Measurements from ENCODE around the gene NECAB3.

- TF ChIP-seq, protein P1, sequence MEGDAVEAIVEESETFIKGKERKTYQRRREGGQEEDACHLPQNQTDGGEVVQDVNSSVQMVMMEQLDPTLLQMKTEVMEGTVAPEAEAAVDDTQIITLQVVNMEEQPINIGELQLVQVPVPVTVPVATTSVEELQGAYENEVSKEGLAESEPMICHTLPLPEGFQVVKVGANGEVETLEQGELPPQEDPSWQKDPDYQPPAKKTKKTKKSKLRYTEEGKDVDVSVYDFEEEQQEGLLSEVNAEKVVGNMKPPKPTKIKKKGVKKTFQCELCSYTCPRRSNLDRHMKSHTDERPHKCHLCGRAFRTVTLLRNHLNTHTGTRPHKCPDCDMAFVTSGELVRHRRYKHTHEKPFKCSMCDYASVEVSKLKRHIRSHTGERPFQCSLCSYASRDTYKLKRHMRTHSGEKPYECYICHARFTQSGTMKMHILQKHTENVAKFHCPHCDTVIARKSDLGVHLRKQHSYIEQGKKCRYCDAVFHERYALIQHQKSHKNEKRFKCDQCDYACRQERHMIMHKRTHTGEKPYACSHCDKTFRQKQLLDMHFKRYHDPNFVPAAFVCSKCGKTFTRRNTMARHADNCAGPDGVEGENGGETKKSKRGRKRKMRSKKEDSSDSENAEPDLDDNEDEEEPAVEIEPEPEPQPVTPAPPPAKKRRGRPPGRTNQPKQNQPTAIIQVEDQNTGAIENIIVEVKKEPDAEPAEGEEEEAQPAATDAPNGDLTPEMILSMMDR (IDR thresholded peaks at IDR 0.05; ENCODE audit: low read depth, low read length, poor library complexity, severe bottlenecking), result no peak
- no peak for TF ChIP-seq EZH2phosphoT487 (IDR thresholded peaks at IDR 0.05; ENCODE audit: borderline replicate concordance, low read length)
Measured at GRCh38 chr20:33709905-33710541, 35.8 kb upstream of the NECAB3 start.

Data from DOHH2 (cell line).